Fibroblast of mammary gland (primary cell): ENCODE measurements around the gene CDH4.
A peak's percentile ranks its signal among the peaks of the same experiment; 100 is the strongest.

ENCODE experiments used
- DNase-seq: peaks from one replicate; pipeline ENCODE4 v3.0.0-alpha.2; 2010; ENCODE audit warnings: low read depth
- H3K4me3 ChIP-seq: 2 replicates; pipeline ENCODE4 v1.5.1; 2011; ENCODE audit warnings: low read depth, mild to moderate bottlenecking, low read length, moderate library complexity; ENCODE audit not compliant: control insufficient read depth
- TF ChIP-seq, protein P1 (sequence below): conservative IDR thresholded peaks from 2 replicates; pipeline ENCODE4 v1.5.1; 2011; ENCODE audit warnings: low read depth, low read length, inconsistent platforms; ENCODE audit not compliant: control insufficient read depth, insufficient read depth

Gene CDH4

DNA sequence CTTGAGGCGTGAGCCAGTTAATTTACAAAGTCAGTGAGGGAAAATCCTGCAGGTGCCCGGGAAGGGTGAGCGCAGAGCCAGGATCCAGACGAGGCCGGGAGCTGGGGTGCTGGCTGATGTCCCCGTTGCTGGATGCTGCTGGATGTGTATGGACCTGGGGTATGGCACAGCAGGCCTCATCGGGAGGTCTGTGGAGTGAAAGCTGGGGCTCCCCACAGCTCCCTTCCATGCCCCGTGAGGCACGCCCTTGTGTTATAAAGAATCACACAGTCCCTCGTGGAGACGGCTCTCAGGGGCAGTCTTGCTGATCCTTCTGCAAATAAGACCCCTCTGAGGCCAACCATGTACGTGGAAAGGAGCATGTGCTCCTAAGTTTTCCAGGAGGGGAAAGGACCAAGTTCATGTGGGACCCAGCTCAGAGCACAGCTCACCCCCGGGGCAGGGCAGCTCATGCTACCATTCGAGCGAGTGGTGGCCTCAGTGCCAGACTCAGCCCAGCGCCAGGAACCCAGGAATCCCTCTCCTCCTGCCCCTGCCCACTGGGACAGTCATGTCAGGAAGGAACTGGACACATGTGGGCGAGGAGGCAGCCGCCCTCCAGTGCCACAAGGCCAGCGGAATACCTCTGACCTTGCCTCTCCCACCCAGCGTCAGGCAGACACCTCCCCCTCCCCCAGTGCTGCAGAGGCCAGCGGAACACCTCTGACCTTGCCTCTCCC is 97.5 kb downstream of the CDH4 start:
- no peak overlapping the region for H3K4me3 ChIP-seq
- TF ChIP-seq, protein P1, sequence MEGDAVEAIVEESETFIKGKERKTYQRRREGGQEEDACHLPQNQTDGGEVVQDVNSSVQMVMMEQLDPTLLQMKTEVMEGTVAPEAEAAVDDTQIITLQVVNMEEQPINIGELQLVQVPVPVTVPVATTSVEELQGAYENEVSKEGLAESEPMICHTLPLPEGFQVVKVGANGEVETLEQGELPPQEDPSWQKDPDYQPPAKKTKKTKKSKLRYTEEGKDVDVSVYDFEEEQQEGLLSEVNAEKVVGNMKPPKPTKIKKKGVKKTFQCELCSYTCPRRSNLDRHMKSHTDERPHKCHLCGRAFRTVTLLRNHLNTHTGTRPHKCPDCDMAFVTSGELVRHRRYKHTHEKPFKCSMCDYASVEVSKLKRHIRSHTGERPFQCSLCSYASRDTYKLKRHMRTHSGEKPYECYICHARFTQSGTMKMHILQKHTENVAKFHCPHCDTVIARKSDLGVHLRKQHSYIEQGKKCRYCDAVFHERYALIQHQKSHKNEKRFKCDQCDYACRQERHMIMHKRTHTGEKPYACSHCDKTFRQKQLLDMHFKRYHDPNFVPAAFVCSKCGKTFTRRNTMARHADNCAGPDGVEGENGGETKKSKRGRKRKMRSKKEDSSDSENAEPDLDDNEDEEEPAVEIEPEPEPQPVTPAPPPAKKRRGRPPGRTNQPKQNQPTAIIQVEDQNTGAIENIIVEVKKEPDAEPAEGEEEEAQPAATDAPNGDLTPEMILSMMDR: no peak

DNA sequence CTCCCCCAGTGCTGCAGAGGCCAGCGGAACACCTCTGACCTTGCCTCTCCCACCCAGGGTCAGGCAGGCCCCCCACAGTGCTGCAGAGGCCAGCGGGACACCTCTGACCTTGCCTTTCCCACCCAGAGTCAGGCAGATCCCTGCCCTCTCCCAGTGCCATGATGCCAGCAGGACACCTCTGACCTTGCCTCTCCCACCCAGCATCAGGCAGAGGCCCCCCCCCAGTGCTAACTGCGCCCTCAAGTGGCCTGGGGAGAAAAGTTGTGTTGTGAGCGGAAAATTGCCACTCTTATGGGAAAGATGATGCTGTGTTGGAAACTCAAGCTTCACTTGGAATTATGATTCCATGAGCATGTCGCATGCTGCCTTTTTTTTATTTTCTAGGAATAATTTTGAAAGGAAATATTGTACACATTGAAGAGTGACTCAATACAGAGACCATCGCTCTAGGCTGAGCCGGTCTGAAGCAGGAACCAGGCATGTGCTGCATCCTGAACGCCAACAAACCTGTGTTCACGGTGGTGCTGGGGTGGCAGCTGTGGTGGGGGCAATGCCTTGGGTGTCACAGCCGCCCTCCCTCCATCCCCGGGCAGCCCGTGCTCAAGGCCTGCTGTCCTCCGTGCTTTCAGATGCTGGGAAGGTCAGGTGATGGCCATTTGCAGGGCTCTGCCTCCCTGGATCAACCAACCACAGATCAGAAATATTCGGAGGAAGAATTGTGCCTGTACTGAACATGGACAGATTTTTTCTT is 98.6 kb downstream of the CDH4 start:
- DNase-seq: no peak
- H3K4me3 ChIP-seq: no peak overlapping the region
- TF ChIP-seq, protein P1: no peak

More for the DNA sequence above, 97.5 kb downstream of the CDH4 start:
- no peak for DNase-seq

DNA sequence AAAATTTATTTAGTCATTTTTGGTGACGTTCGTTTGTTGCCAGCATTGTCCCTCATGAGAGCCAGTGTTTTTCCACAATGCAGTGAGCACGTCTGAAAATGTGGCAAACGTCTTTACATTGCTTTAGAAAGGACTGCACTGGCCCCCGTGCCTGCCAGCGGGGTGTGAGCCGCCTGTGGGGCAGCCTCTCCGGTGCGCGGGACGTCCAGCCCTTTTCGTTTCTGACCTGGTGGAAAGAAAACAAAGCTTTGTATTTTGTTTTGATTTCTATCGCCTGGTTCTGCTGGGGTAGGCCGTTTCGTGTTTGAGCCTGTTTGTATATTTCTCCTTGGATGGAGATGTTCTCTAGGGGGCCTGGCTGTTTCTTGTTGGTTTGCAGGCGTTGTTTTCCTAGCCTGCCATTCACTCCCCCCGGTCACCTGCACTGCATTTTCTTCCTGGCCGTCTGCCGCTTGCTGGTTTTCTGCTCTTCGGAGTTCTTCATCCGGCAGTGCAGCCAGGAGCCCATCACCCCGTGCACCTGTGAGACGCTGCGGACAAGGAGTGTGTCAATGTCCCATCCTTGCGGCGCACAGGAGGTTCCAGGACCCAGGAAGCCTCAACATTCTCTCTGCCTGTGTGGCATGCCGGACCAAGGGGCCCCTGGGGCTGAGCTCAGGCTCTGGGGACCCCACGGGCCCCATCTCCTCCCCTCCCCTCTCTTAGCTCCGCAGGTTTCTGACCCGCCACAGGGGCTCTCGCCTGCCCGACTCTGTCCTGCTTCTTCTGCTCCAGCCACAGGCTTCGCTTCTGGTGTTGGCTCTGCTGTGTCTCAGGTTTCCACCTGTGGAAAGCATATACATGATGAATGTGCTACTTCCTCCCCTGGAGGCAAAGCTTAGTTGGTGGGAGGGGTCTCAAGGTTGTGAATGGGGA is 100.5 kb downstream of the CDH4 start:
- no peak overlapping the region for H3K4me3 ChIP-seq
- TF ChIP-seq, protein P1: no peak

DNA sequence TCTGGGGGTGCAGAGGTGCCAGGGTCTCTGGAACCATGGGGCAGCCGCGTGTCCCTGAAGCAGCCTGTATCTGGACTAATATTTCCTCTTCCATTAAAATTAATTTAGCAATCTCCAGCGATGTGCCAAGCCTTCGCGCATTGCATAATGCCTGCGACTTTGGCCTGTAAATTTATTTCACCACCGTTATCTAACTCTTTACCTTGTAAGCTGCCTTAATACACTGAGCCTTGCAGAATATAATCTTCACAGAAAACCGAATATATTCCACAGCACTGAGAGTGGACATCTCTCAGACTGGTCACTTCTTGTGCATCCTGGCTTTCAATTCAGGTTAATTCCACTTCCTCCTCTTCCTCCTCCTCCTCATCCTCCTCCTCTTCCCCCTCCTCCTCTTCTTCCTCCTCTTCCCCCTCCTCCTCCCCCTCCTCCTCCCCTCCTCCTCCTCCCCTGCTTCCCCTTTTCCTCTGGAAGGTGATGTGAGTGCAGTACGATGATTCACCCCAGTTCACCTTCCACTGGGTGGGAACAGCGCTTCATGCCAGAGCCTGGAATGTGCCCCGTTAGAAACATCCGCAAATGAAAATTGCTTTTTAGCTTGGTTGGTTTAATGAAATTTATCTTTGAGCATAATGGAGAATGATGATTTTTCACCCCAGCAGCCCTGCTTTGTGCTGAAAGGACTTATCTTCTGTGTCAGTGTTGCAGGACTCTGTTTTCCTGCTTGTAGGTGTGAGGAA is 101.4 kb downstream of the CDH4 start:
- DNase-seq: peak; percentile 37
- TF ChIP-seq, protein P1: no peak
- H3K4me3 ChIP-seq: no peak overlapping the region

More for the DNA sequence above, 100.5 kb downstream of the CDH4 start:
- DNase-seq: no peak

GRCh38 chr20:61354001-61354390 is 101.9 kb downstream of the CDH4 start:
- no peak overlapping the region for H3K4me3 ChIP-seq
- DNase-seq: no peak
- TF ChIP-seq, protein P1: no peak

DNA sequence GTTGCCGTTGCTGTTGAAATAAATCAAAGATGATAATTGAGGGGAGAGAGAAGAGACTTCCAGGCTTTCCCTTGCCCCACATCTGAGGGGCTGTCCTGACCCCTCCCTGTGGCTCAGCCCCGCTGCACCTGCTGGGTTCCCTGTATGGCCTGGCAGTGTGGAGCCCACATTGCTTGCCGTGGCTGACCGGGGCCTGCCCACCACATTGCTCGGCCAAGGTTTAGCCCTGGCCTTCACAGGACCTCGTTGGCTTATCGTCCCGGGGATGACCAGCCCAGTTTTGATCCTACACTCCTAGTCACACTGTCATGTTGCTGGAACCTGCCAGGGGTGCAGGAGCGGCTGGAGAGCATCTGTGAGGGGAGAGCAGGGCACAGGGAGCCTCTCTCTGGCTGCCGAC is 102.4 kb downstream of the CDH4 start:
- TF ChIP-seq, protein P1: no peak

More for the DNA sequence above, 102.4 kb downstream of the CDH4 start:
- H3K4me3 ChIP-seq: no peak overlapping the region
- no peak for DNase-seq
